Heart right ventricle (tissue), 16 donors: ENCODE data around the gene KCNA3. TPM values are rescaled to one million over a fixed set of nuclear protein-coding genes. Genes with fewer than 3 reads are reported as not detected.
A peak's percentile ranks its signal among the peaks of the same experiment; 100 is the strongest.

Experiments used
- ATAC-seq, 8 donors: fragments of 200-7000 bp; cut with Tn5 transposase; one replicate each; pipeline ENCODE4 v1.9.1; 2020; ENCODE audit warnings: mild to moderate bottlenecking in 8 of 8, moderate library complexity in 8 of 8, moderate number of reproducible peaks in 1 of 8
- DNase-seq, 2 donors: peaks; one replicate each; pipeline ENCODE4 v3.0.0-alpha.2; 2020
- H3K27ac ChIP-seq, 10 donors: fragments of 200-600 bp; sonication (generic) in 2 of 10; one replicate each; pipeline versions ENCODE4 v1.5.0 to v1.8.0; 2020 to 2022; ENCODE audit warnings: mild to moderate bottlenecking in 3 of 10
- H3K27me3 ChIP-seq, 7 donors: fragments of 200-600 bp; one replicate each; pipeline ENCODE4 v1.8.0; 2021 to 2022; ENCODE audit warnings: mild to moderate bottlenecking in 2 of 7
- H3K36me3 ChIP-seq, 9 donors: fragments of 200-600 bp; sonication (generic) in 1 of 9; one replicate each; pipeline versions ENCODE4 v1.5.0 to v1.8.0; 2020 to 2022; ENCODE audit warnings: mild to moderate bottlenecking in 2 of 9
- H3K4me1 ChIP-seq, 9 donors: fragments of 200-600 bp; sonication (generic) in 1 of 9; one replicate each; pipeline versions ENCODE4 v1.5.0 to v1.8.0; 2020 to 2022; ENCODE audit warnings: mild to moderate bottlenecking in 4 of 9
- H3K4me3 ChIP-seq, 10 donors: fragments of 200-600 bp; sonication (generic) in 2 of 10; one replicate each; pipeline versions ENCODE4 v1.5.0 to v1.8.0; 2020 to 2022; ENCODE audit warnings: mild to moderate bottlenecking in 7 of 10, moderate library complexity in 2 of 10
- H3K9me3 ChIP-seq, 11 donors: fragments of 200-600 bp in 10 of 11; sonication (generic) in 2 of 11; one replicate each; pipeline versions ENCODE4 v1.5.0 to v1.8.0; 2013 to 2022; ENCODE audit warnings: mild to moderate bottlenecking in 2 of 11, control low read depth in 1 of 11, moderate library complexity in 1 of 11
- WGBS, 2 donors: extraction: QIAGEN DNeasy Blood & Tissue Kit; methylation state at CpG; one replicate each; pipeline ENCODE4 v1.1.7; 2013; ENCODE audit warnings: inconsistent platforms in 1 of 2; 5-methylcytosine and 5-hydroxymethylcytosine counted together
- intact Hi-C, 10 donors: fragments of 100-400 bp; cut with DNase I; formaldehyde crosslinking; loops; one replicate each; pipeline versions ENCODE4 v1.11.1 to v1.14.2; 2022
- polyA plus RNA-seq, 2 donors: library from polyadenylated mRNA; stranded (reverse); fragments of 200-250 nt; gene quantifications; one replicate each; pipeline ENCODE4 v1.2.3, GENCODE V29; 2013
- total RNA-seq, 10 donors: library from RNA; stranded (reverse); fragmentation: NEBNext Ultra II Directional in 3 of 10; extraction: Animal tissue kit (Norgen Biotek cat#: 25700) in 3 of 10; gene quantifications; one replicate each; pipeline versions ENCODE4 v1.2.1 to v1.2.4, GENCODE V29; 2021 to 2023
- TF ChIP-seq, protein P1 (sequence below), 9 donors: fragments of 200-600 bp; sonication (generic) in 2 of 9; IDR thresholded peaks; one replicate each; pipeline versions ENCODE4 v1.5.0 to v1.8.0; 2021 to 2022; ENCODE audit warnings: antibody characterized with exemption in 9 of 9, mild to moderate bottlenecking in 5 of 9, moderate library complexity in 1 of 9
- donor health status: Arrhythmogenic right ventricular cardiomyopathy.
- donor health status: ischemic (EF 13 %, LVEDD 7.1; RV severe dilation, severe dysfunction).
- donor health status: healthy with polysubstance abuse.
- donor health status: DM: no; HTN: yes; CAD: no.
- donor health status: DM: no; HTN: no; CAD: no.
- donor health status: ischemic (EF 25% LVEDD 6.9; RV normal size, moderate dysfunction).
- donor health status: ischemic (EF 25% LVEDD 5.7; RV mildly dilated, moderate dysfunction).
- donor health status: healthy.
- donor health status: DM: yes; HTN: yes; CAD: no.
- donor health status: Ischemic cardiomyopathy.
- donor health status: ischemic (EF 35%, LVEDD 5.7; RV mildly dilated, moderate dysfunction).
- donor health status: nonischemic (EF 11% LVEDD 7.7; RV severe dilation, severe dysfunction).
- donor health status: DM: yes; HTN: yes; CAD: no.
- donor health status: PGD.
- donor health status: ischemic (EF 29% LVEDD 5.4; RV normal size, mild dysfunction).
- donor health status: nonischemic (EF 23%, LVEDD 6.1; RV moderate dilation, normal function).

The KCNA3 gene
- total and polyA plus RNA-seq, 12 donors: 0.04 to 1.8 (median 0.40) TPM; not detected in 2

DNA sequence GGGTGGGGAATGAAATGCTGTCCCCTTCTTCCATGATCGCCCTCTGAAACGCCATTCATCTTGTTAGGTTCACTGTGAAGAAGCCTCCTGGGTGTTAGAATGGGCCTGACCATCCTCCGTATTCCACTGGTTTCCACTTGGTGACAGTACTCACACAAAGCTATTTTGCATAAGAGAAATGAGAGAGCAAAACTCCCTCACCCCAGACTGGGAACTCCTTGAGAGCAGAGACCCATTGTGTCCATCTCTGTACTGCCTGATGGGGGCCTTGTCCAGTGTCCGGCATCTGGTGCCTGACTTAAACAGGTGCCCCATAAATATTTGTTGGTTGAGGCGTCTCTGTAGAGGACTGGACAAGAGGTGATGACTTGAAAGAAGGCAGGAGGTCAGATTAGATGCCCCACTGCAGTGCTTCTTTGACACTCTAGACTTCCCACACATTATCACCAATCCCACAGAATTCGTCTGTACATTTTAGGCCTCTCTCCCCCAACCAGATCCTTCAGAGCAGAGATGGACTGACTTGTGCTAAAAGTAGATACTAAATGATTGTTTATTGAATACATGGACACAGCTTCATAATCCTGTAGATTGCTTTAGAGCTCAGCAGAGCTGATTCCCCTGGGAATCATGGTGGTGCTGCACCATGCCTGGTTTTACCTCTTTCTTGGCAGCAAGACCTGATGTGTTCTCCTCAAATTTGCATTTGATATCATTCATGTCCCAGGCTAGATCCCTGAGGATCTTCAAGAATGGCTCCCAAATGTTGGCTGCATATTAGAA, 46.2 kb downstream of the KCNA3 start:
- Histone ChIP-seq H3K27me3 (peaks cover 0 to 26% (median 4%) of the 10 kb centered on the region in 7 donors), H3K4me1 (peaks cover 0 to 23% (median 0%) of the 10 kb centered on the region in 9 donors), H3K27ac (peak overlapping the region in 1 of 10 donors; percentile 60), H3K36me3 (no peaks in the 10 kb centered on the region), H3K4me3 (no peak overlapping the region), H3K9me3 (peaks cover 0 to 2% (median 0%) of the 10 kb centered on the region in 11 donors)
- ATAC-seq (no peak), DNase-seq (no peak)
- TF ChIP-seq, protein P1, sequence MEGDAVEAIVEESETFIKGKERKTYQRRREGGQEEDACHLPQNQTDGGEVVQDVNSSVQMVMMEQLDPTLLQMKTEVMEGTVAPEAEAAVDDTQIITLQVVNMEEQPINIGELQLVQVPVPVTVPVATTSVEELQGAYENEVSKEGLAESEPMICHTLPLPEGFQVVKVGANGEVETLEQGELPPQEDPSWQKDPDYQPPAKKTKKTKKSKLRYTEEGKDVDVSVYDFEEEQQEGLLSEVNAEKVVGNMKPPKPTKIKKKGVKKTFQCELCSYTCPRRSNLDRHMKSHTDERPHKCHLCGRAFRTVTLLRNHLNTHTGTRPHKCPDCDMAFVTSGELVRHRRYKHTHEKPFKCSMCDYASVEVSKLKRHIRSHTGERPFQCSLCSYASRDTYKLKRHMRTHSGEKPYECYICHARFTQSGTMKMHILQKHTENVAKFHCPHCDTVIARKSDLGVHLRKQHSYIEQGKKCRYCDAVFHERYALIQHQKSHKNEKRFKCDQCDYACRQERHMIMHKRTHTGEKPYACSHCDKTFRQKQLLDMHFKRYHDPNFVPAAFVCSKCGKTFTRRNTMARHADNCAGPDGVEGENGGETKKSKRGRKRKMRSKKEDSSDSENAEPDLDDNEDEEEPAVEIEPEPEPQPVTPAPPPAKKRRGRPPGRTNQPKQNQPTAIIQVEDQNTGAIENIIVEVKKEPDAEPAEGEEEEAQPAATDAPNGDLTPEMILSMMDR (IDR thresholded peaks at IDR 0.05): no peak
- intact Hi-C loops: no loop called here
- 64 to 70% methylated on average over 6 of the region's 6 CpGs for WGBS, 2 donors

DNA sequence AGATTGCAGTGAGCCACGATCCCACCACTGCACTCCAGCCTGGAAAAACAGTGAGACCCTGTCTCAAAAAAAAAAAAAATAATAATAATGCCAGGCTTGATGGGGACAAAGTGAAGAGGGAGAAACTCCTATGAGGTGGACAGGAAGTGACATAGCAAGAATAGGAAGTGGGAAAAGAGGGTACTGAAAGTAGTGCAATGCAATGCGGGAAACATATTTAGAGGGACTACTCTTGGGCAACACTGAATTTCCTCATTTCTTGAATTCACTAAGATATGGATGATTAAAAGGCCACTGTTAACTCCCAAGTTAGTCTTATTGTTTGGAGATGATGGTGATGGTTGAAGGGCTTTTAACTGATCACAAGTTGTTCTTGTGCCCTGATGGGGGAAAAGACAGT, 47.0 kb downstream of the KCNA3 start:
- peaks cover 0 to 26% (median 4%) of the 10 kb centered on the region in 7 donors for H3K27me3 ChIP-seq
- 85 to 86% methylated on average over 2 of the region's 2 CpGs for WGBS, 2 donors
- DNase-seq (no peak), ATAC-seq (peak in 1 of 8 donors; percentile 38)
- H3K4me3 ChIP-seq: no peak overlapping the region
- H3K4me1 ChIP-seq: peaks cover 0 to 20% (median 0%) of the 10 kb centered on the region in 9 donors
- no peaks in the 10 kb centered on the region for H3K36me3 ChIP-seq
- H3K27ac ChIP-seq: peak overlapping the region in 1 of 10 donors; percentile 60
- H3K9me3 ChIP-seq: peaks cover 0 to 5% (median 0%) of the 10 kb centered on the region in 11 donors
- intact Hi-C loops: no loop called here
- TF ChIP-seq, protein P1 (IDR thresholded peaks at IDR 0.05): no peak

DNA sequence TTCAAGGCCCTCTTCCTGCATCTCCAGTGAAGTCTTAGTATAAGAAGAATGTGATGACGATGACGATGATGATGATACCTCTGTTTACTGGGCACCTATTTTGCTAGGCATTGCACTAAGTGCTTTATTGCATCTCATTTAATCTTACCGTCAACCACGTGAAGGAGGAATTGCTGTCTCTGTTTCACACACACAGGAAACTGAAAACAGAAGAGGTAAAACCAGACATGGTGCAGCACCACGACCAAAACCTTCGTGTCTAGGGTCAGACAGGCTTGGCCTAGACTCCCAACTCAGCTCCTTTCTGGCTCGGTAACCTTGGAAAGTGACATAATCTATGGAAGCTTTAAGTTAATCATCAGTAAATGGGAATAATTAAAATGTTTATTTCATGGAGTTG, 47.9 kb downstream of the KCNA3 start:
- ATAC-seq: no peak
- intact Hi-C loops: no loop called here

More for the DNA sequence above, 47.9 kb downstream of the KCNA3 start:
- TF ChIP-seq, protein P1 (IDR thresholded peaks at IDR 0.05): no peak
- Histone ChIP-seq H3K27ac (no peak overlapping the region), H3K9me3 (peaks cover 0 to 5% (median 0%) of the 10 kb centered on the region in 11 donors), H3K4me3 (no peak overlapping the region), H3K36me3 (no peaks in the 10 kb centered on the region), H3K4me1 (peaks cover 0 to 19% (median 0%) of the 10 kb centered on the region in 9 donors), H3K27me3 (peaks cover 0 to 22% (median 6%) of the 10 kb centered on the region in 7 donors)
- no peak for DNase-seq
- 71 to 77% methylated on average over 7 of the region's 7 CpGs for WGBS, 2 donors

Other genes with a start within 250 kb of the KCNA3 start
- gene PROK1, start 223.8 kb downstream of the KCNA3 start, total RNA-seq: 1 to 10 TPM in 1 of 10 donors, under 1 TPM in 4, not detected in 5; 0.17 to 1.6 (median 0.29) TPM
- gene PROK1, start 223.8 kb downstream of the KCNA3 start, polyA plus RNA-seq: 1 to 10 TPM in 1 of 2 donors, under 1 TPM in 1; 0.07 to 6.8 TPM
- gene KCNA10, start 155.8 kb downstream of the KCNA3 start, total RNA-seq: not detected
- gene KCNA10, start 155.8 kb downstream of the KCNA3 start, polyA plus RNA-seq: not detected
- 1 to 10 TPM in 3 of 10 donors, under 1 TPM in 7; 0.47 to 1.6 (median 0.80) TPM for gene KCNA2, start 68.6 kb downstream of the KCNA3 start, total RNA-seq
- gene KCNA2, start 68.6 kb downstream of the KCNA3 start, polyA plus RNA-seq: under 1 TPM; 0.04 to 0.29 TPM
- 10 to 100 TPM in 2 of 10 donors, 1 to 10 TPM in 8; 2.1 to 55.2 (median 5.6) TPM for gene CD53, start 198.2 kb upstream of the KCNA3 start, total RNA-seq
- 10 to 100 TPM in 1 of 2 donors, 1 to 10 TPM in 1; 5.6 to 13.5 TPM for gene CD53, start 198.2 kb upstream of the KCNA3 start, polyA plus RNA-seq